H9 (cell line): Measurements from ENCODE around the gene ATP2B2. TPM values are rescaled to one million over a fixed set of nuclear protein-coding genes. Genes with fewer than 3 reads are reported as not detected.

ENCODE experiments used
- DNase-seq: peaks from one replicate; pipeline ENCODE4 v3.0.0-alpha.2; 2017
- H2AFZ ChIP-seq: one replicate; pipeline ENCODE4 v1.6.1; 2013; ENCODE audit warnings: mild to moderate bottlenecking, low read length, control low read depth, moderate library complexity
- H2AK5ac ChIP-seq: 2 replicates; pipeline ENCODE4 v1.6.1; 2013; ENCODE audit warnings: low read length, control low read depth, mixed read lengths; ENCODE audit not compliant: insufficient read length
- H2BK120ac ChIP-seq: one replicate; pipeline ENCODE4 v1.6.1; 2013; ENCODE audit warnings: low read depth, mild to moderate bottlenecking, low read length, control low read depth, inconsistent platforms; ENCODE audit not compliant: poor library complexity, severe bottlenecking
- H2BK12ac ChIP-seq: 2 replicates; pipeline ENCODE4 v1.6.1; 2013; ENCODE audit warnings: low read length, control low read depth, mixed read lengths, low read depth; ENCODE audit not compliant: insufficient read length
- H2BK15ac ChIP-seq: 2 replicates; pipeline ENCODE4 v1.6.1; 2013; ENCODE audit warnings: low read depth, low read length, control low read depth
- H2BK20ac ChIP-seq: one replicate; pipeline ENCODE4 v1.6.1; 2013; ENCODE audit warnings: low read depth, mild to moderate bottlenecking, low read length, control low read depth, inconsistent platforms; ENCODE audit not compliant: poor library complexity, severe bottlenecking
- H2BK5ac ChIP-seq: 2 replicates; pipeline ENCODE4 v1.6.1; 2013; ENCODE audit warnings: low read length, control low read depth, mixed read lengths; ENCODE audit not compliant: insufficient read length
- H3K14ac ChIP-seq: 2 replicates; pipeline ENCODE4 v1.6.1; 2013; ENCODE audit warnings: low read length, control low read depth; ENCODE audit not compliant: insufficient read depth
- H3K18ac ChIP-seq: 2 replicates; pipeline ENCODE4 v1.6.1; 2013; ENCODE audit warnings: low read depth, mild to moderate bottlenecking, mixed read lengths, low read length, control low read depth; ENCODE audit not compliant: insufficient read length
- H3K23ac ChIP-seq: 2 replicates; pipeline ENCODE4 v1.6.1; 2013; ENCODE audit warnings: low read length, control low read depth, mixed read lengths, low read depth; ENCODE audit not compliant: insufficient read length
- H3K23me2 ChIP-seq: 2 replicates; pipeline ENCODE4 v1.6.1; 2013; ENCODE audit warnings: low read depth, mild to moderate bottlenecking, mixed read lengths, low read length, control low read depth; ENCODE audit not compliant: insufficient read length, poor library complexity, severe bottlenecking
- H3K27ac ChIP-seq: 2 replicates; pipeline ENCODE4 v1.5.1; 2013; ENCODE audit warnings: low read length, control low read depth, mixed read lengths, low read depth; ENCODE audit not compliant: insufficient read length
- H3K27me3 ChIP-seq: 2 replicates; pipeline ENCODE4 v1.6.1; 2013; ENCODE audit warnings: low read length, control low read depth, inconsistent platforms; ENCODE audit not compliant: insufficient read depth
- H3K4ac ChIP-seq: 2 replicates; pipeline ENCODE4 v1.6.1; 2013; ENCODE audit warnings: low read depth, mild to moderate bottlenecking, control low read depth, inconsistent platforms, low read length, moderate library complexity
- H3K4me1 ChIP-seq: 2 replicates; pipeline ENCODE4 v1.6.1; 2013; ENCODE audit warnings: low read length, control low read depth, inconsistent platforms; ENCODE audit not compliant: insufficient read depth
- H3K4me2 ChIP-seq: 2 replicates; pipeline ENCODE4 v1.6.1; 2013; ENCODE audit warnings: low read length, control low read depth, mixed read lengths; ENCODE audit not compliant: insufficient read length, insufficient read depth
- H3K56ac ChIP-seq: 2 replicates; pipeline ENCODE4 v1.6.1; 2013; ENCODE audit warnings: low read depth, mild to moderate bottlenecking, mixed read lengths, low read length, control low read depth; ENCODE audit not compliant: insufficient read length
- H3K79me1 ChIP-seq: 2 replicates; pipeline ENCODE4 v1.6.1; 2013; ENCODE audit warnings: low read depth, mild to moderate bottlenecking, moderate library complexity, low read length, control low read depth, inconsistent platforms; ENCODE audit not compliant: insufficient read depth, poor library complexity, severe bottlenecking
- H3K79me2 ChIP-seq: 2 replicates; pipeline ENCODE4 v1.6.1; 2013; ENCODE audit warnings: low read length, control low read depth, inconsistent platforms; ENCODE audit not compliant: insufficient read depth
- H3K9ac ChIP-seq: 2 replicates; pipeline ENCODE4 v1.6.1; 2013; ENCODE audit warnings: low read length, control low read depth, mixed read lengths; ENCODE audit not compliant: insufficient read length; ENCODE audit errors: extremely low read depth
- H3K9me3 ChIP-seq: one replicate; pipeline ENCODE4 v1.6.1; 2013; ENCODE audit warnings: low read depth, low read length, inconsistent platforms; ENCODE audit not compliant: control insufficient read depth
- H3T11ph ChIP-seq: one replicate; pipeline ENCODE4 v1.6.1; 2013; ENCODE audit warnings: mild to moderate bottlenecking, low read length, control low read depth, inconsistent platforms
- H4K20me1 ChIP-seq: one replicate; pipeline ENCODE4 v1.6.1; 2013; ENCODE audit not compliant: control insufficient read depth, insufficient read length, insufficient read depth
- H4K5ac ChIP-seq: 2 replicates; pipeline ENCODE4 v1.6.1; 2013; ENCODE audit warnings: low read depth, mild to moderate bottlenecking, mixed read lengths, low read length, control low read depth; ENCODE audit not compliant: insufficient read length
- H4K8ac ChIP-seq: replicated peaks from 2 replicates; pipeline ENCODE4 v1.6.1; 2013; ENCODE audit warnings: low read length, control low read depth, mixed read lengths, low read depth; ENCODE audit not compliant: insufficient read length
- H4K91ac ChIP-seq: 2 replicates; pipeline ENCODE4 v1.6.1; 2013; ENCODE audit warnings: low read depth, mild to moderate bottlenecking, moderate library complexity, mixed read lengths, low read length, control low read depth; ENCODE audit not compliant: insufficient read length
- H3K27ac Mint-ChIP-seq, 3 experiments: 2 replicates in 2 of 3; 3 replicates in 1 of 3; pipeline ENCODE4 v1.8.0; 2020 to 2021; ENCODE audit warnings: mixed read lengths in 3 of 3, mild to moderate bottlenecking in 1 of 3, moderate library complexity in 1 of 3
- H3K27me3 Mint-ChIP-seq: 2 replicates; pipeline ENCODE4 v1.8.0; 2021; ENCODE audit warnings: low read depth, mild to moderate bottlenecking, moderate library complexity, mixed read lengths
- H3K36me3 Mint-ChIP-seq, 3 experiments: 2 replicates in 2 of 3; 3 replicates in 1 of 3; pipeline ENCODE4 v1.8.0; 2020 to 2021; ENCODE audit warnings: low read depth in 3 of 3, mixed read lengths in 3 of 3; ENCODE audit not compliant: insufficient read depth in 1 of 3
- H3K4me1 Mint-ChIP-seq, 2 experiments: 2 replicates each; pipeline ENCODE4 v1.8.0; 2020; ENCODE audit warnings: mixed read lengths in 2 of 2
- H3K4me3 Mint-ChIP-seq, 2 experiments: 2 replicates in 1 of 2; 3 replicates in 1 of 2; pipeline ENCODE4 v1.8.0; 2020 to 2021; ENCODE audit warnings: mild to moderate bottlenecking in 2 of 2, mixed read lengths in 2 of 2, moderate library complexity in 1 of 2
- H3K9me3 Mint-ChIP-seq, 2 experiments: 2 replicates in 1 of 2; 3 replicates in 1 of 2; pipeline ENCODE4 v1.8.0; 2020; ENCODE audit warnings: mild to moderate bottlenecking in 2 of 2, mixed read lengths in 2 of 2, moderate library complexity in 1 of 2
- CTCF ChIP-seq: fragments of 200-600 bp; sonication (generic); conservative IDR thresholded peaks from 3 replicates; pipeline ENCODE4 v1.8.0; 2021; ENCODE audit warnings: antibody characterized with exemption, mild to moderate bottlenecking
- WGBS: extraction: QIAGEN DNeasy Blood & Tissue Kit; methylation state at CpG from one replicate; pipeline ENCODE4 v1.1.7; 2013; ENCODE audit warnings: missing lambda C conversion rate, low lambda C conversion rate, mixed read lengths; ENCODE audit not compliant: insufficient read length; ENCODE audit errors: extremely low coverage; 5-methylcytosine and 5-hydroxymethylcytosine counted together
- total RNA-seq: library from RNA; stranded (reverse); gene quantifications from 2 replicates; pipeline ENCODE4 v1.2.1, GENCODE V29; 2021

Gene ATP2B2
- total RNA-seq, 1 experiment from 2014 or later: 0.33 TPM

DNA sequence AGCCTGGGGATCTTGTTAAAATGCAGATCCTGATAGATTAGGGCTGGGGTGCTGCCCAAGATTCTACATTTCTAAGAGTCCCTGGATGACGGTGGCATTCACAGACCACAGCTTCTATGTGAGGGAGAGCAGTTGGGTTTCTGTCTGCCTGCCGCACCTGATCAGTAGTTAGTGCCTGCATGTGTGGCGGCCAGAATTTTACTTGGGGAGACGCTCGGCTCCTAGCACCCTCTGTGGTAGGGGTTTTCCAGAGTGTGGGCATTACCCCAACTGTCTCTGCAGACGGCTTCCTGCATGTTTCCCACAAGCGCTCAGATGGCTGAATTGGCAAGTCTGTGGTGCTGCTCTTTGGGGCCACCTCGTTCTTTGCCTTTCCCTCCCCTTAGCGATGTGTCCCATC, 220.9 kb downstream of the ATP2B2 start:
- H3K9ac ChIP-seq: no peak overlapping the region
- H3K79me2 ChIP-seq: no peaks in the 10 kb centered on the region
- H3K27me3 Mint-ChIP-seq: no peaks in the 10 kb centered on the region
- no peak overlapping the region for H3T11ph ChIP-seq
- H3K27ac Mint-ChIP-seq: peak overlapping the region; percentile 76 to 87 (median 81); a peak in 3 of 7 replicates
- H4K5ac ChIP-seq: no peak overlapping the region
- no peak overlapping the region for H3K18ac ChIP-seq
- peaks cover 15 to 19% of the 10 kb centered on the region in 2 experiments for H3K4me1 Mint-ChIP-seq
- no peaks in the 10 kb centered on the region for H3K23me2 ChIP-seq
- no peaks in the 10 kb centered on the region for H3K9me3 ChIP-seq
- H3K79me1 ChIP-seq: no peaks in the 10 kb centered on the region
- no peaks in the 10 kb centered on the region for H4K20me1 ChIP-seq
- no peak for DNase-seq
- no peak overlapping the region for H2BK20ac ChIP-seq
- H3K9me3 Mint-ChIP-seq: no peaks in the 10 kb centered on the region
- no CpG with 5 or more reads among the region's 9 CpGs for WGBS
- H2BK5ac ChIP-seq: no peak overlapping the region
- no peak overlapping the region for H3K56ac ChIP-seq
- no peak overlapping the region for H3K4ac ChIP-seq
- H2AK5ac ChIP-seq: no peak overlapping the region
- TF ChIP-seq CTCF: no peak
- no peak overlapping the region for H4K91ac ChIP-seq
- H3K23ac ChIP-seq: no peak overlapping the region
- H3K14ac ChIP-seq: no peak overlapping the region; the same call in 1 of the 2 replicates
- H2BK15ac ChIP-seq: no peak overlapping the region
- H3K4me1 ChIP-seq: 0 out of 2 replicates have a peak, but pooled peaks cover 1% of the 10 kb centered on the region
- H3K27me3 ChIP-seq: no peaks in the 10 kb centered on the region
- no peak overlapping the region for H2BK120ac ChIP-seq
- peaks cover 7 to 48% (median 29%) of the 10 kb centered on the region in 3 experiments; a peak in 6 of 7 replicates for H3K36me3 Mint-ChIP-seq
- no peak overlapping the region for H2BK12ac ChIP-seq
- no peak overlapping the region for H3K4me3 Mint-ChIP-seq
- no peak overlapping the region for H2AFZ ChIP-seq
- H3K27ac ChIP-seq: no peak overlapping the region
- no peak overlapping the region for H4K8ac ChIP-seq
- no peak overlapping the region for H3K4me2 ChIP-seq
